B cell (primary cell): ENCODE results near the gene ZBED4. TPM values are rescaled to one million over a fixed set of nuclear protein-coding genes. Genes with fewer than 3 reads are reported as not detected.
A peak's percentile ranks its signal among the peaks of the same experiment; 100 is the strongest.

Experiments
- ATAC-seq: fragments of 200-7000 bp; cut with Tn5 transposase; one replicate; pipeline ENCODE4 v1.10.0; 2021; ENCODE audit warnings: low read depth, mild to moderate bottlenecking, moderate number of reproducible peaks, moderate library complexity
- CTCF ChIA-PET: fragments of 350-600 bp; sonication (Branson Sonifier 250); formaldehyde crosslinking; loops from one replicate; lab custom pipeline; 2021; ENCODE audit warnings: antibody characterized with exemption, inconsistent platforms; lab: Charles Lee
- POLR2A ChIA-PET: fragments of 350-600 bp; sonication (Branson Sonifier 250); formaldehyde crosslinking; loops from one replicate; lab custom pipeline; 2021; ENCODE audit warnings: antibody characterized with exemption; lab: Charles Lee
- DNase-seq: peaks from one replicate; pipeline ENCODE4 v3.0.0; 2013
- H2AFZ ChIP-seq: 2 replicates; pipeline ENCODE4 v1.6.1; 2012; ENCODE audit warnings: mild to moderate bottlenecking, low read depth, low read length; ENCODE audit not compliant: insufficient read depth, poor library complexity, severe bottlenecking
- H3K27ac ChIP-seq, 2 donors: 1 replicate in 1 of 2; 2 replicates in 1 of 2; pipeline ENCODE4 v1.5.1; 2012 to 2013; ENCODE audit warnings: low read length in 2 of 2, mild to moderate bottlenecking in 2 of 2, moderate library complexity in 1 of 2
- H3K27me3 ChIP-seq, 4 experiments: fragments of 200-600 bp in 1 of 4; sonication (generic) in 1 of 4; replicated peaks in 1 of 4; 1 replicate in 2 of 4; 2 replicates in 2 of 4; pipeline versions ENCODE4 v1.6.1 to v1.7.0; 2013 to 2016; ENCODE audit warnings: low read length in 3 of 4, mild to moderate bottlenecking in 2 of 4, mixed read lengths in 1 of 4, moderate library complexity in 1 of 4; ENCODE audit not compliant: insufficient read depth in 4 of 4, control insufficient read depth in 3 of 4; ENCODE audit errors: control extremely low read depth in 1 of 4
- H3K36me3 ChIP-seq, 2 experiments: replicated peaks in 1 of 2; 1 replicate in 1 of 2; 2 replicates in 1 of 2; pipeline versions ENCODE4 v1.6.1 to v1.7.1; 2013; ENCODE audit warnings: low read length in 1 of 2; ENCODE audit not compliant: insufficient read depth in 2 of 2, control insufficient read depth in 1 of 2; ENCODE audit errors: control extremely low read depth in 1 of 2, extremely low read depth in 1 of 2
- H3K4me1 ChIP-seq, 2 donors: fragments of 200-600 bp in 1 of 2; sonication (generic) in 1 of 2; 1 replicate in 1 of 2; 2 replicates in 1 of 2; pipeline versions ENCODE4 v1.5.1 to v1.6.1; 2013 to 2017; ENCODE audit warnings: low read length in 2 of 2; ENCODE audit not compliant: control insufficient read depth in 2 of 2, insufficient read depth in 2 of 2
- H3K4me2 ChIP-seq: replicated peaks from 2 replicates; pipeline ENCODE3; 2012; ENCODE audit warnings: mild to moderate bottlenecking, low read depth, low read length; ENCODE audit not compliant: poor library complexity, severe bottlenecking
- H3K4me3 ChIP-seq, 5 experiments: fragments of 200-600 bp in 1 of 5; sonication (generic) in 1 of 5; 1 replicate in 3 of 5; 2 replicates in 2 of 5; pipeline versions ENCODE4 v1.5.1 to v1.7.0; 2011 to 2016; ENCODE audit warnings: low read length in 4 of 5, mild to moderate bottlenecking in 4 of 5, low read depth in 2 of 5, control low read depth in 1 of 5, moderate library complexity in 1 of 5; ENCODE audit not compliant: insufficient read depth in 1 of 5; ENCODE audit errors: control extremely low read depth in 1 of 5, extremely low read depth in 1 of 5
- H3K79me2 ChIP-seq: fragments of 200-600 bp; sonication (generic); one replicate; pipeline ENCODE4 v1.6.0; 2016; ENCODE audit warnings: low read length; ENCODE audit not compliant: control insufficient read depth, insufficient read depth
- H3K9ac ChIP-seq: fragments of 200-600 bp; sonication (generic); 2 replicates; pipeline ENCODE4 v1.6.1; 2017; ENCODE audit warnings: mild to moderate bottlenecking, low read length, moderate library complexity
- H3K9me3 ChIP-seq, 3 donors: one replicate each; pipeline versions ENCODE4 v1.6.1 to v1.7.1; 2013; ENCODE audit warnings: low read length in 2 of 3; ENCODE audit not compliant: control insufficient read depth in 2 of 3, insufficient read depth in 1 of 3; ENCODE audit errors: control extremely low read depth in 1 of 3
- H4K20me1 ChIP-seq: 2 replicates; pipeline ENCODE4 v1.6.0; 2012; ENCODE audit warnings: mild to moderate bottlenecking, low read length; ENCODE audit not compliant: insufficient read depth, control insufficient read depth, poor library complexity, severe bottlenecking
- H3K27ac Mint-ChIP-seq: one replicate; pipeline ENCODE4 v1.8.0; 2021; ENCODE audit warnings: mixed read lengths
- H3K27me3 Mint-ChIP-seq: one replicate; pipeline ENCODE4 v1.8.0; 2021; ENCODE audit warnings: mixed read lengths
- H3K4me1 Mint-ChIP-seq: one replicate; pipeline ENCODE4 v1.8.0; 2021; ENCODE audit warnings: mixed read lengths
- H3K4me3 Mint-ChIP-seq: one replicate; pipeline ENCODE4 v1.8.0; 2021; ENCODE audit warnings: mixed read lengths
- H3K9me3 Mint-ChIP-seq: one replicate; pipeline ENCODE4 v1.8.0; 2022; ENCODE audit warnings: mixed read lengths; ENCODE audit not compliant: insufficient read depth
- EZH2 ChIP-seq: IDR thresholded peaks from 2 replicates; pipeline ENCODE4 v1.6.1; 2012; ENCODE audit warnings: borderline replicate concordance, low read depth, mild to moderate bottlenecking, moderate library complexity, low read length; ENCODE audit not compliant: insufficient read depth, poor library complexity, severe bottlenecking
- WGBS: methylation state at CpG from one replicate; pipeline ENCODE4 v1.1.5; 2013; ENCODE audit warnings: missing lambda C conversion rate; ENCODE audit not compliant: insufficient coverage; 5-methylcytosine and 5-hydroxymethylcytosine counted together
- intact Hi-C: fragments of 100-400 bp; cut with micrococcal nuclease; formaldehyde crosslinking; loops from one replicate; pipeline ENCODE4 v1.10.0; 2022
- polyA plus RNA-seq: library from polyadenylated mRNA; depleted of rRNA; stranded (reverse); fragments of >200 nt; gene quantifications from 2 replicates; pipeline ENCODE4 v1.2.3, GENCODE V29; 2012
- total RNA-seq, 2 donors: library from RNA; stranded (reverse); fragments of 120-200 nt in 1 of 2; gene quantifications; 1 replicate in 1 of 2; 2 replicates in 1 of 2; pipeline versions ENCODE4 v1.2.3 to v1.2.4, GENCODE V29; 2013 to 2022
- TF ChIP-seq, protein P1 (sequence below): fragments of 200-600 bp; IDR thresholded peaks from one replicate; pipeline ENCODE4 v1.8.0; 2022; ENCODE audit warnings: antibody characterized with exemption, mild to moderate bottlenecking

ZBED4 gene
- total and polyA plus RNA-seq, 2 donors (not counting 1 experiment from before 2014, with no cell fraction given), result 5.9 to 14.6 TPM

- H3K9me3 Mint-ChIP-seq, result no peaks in the 10 kb centered on the region
- Histone ChIP-seq H3K4me2 (no peak overlapping the region), H3K4me3 (no peak overlapping the region), H3K36me3 (peaks cover 8 to 17% of the 10 kb centered on the region in 2 experiments), H3K27me3 (no peaks in the 10 kb centered on the region), H2AFZ (no peak overlapping the region), H3K4me1 (peaks cover 4 to 7% of the 10 kb centered on the region in 2 donors), H3K27ac (no peak overlapping the region), H4K20me1 (peaks cover 49% of the 10 kb centered on the region), H3K9me3 (peaks cover 0 to 8% (median 0%) of the 10 kb centered on the region in 3 donors), H3K9ac (no peak overlapping the region), H3K79me2 (peaks cover 92% of the 10 kb centered on the region)
- H3K27me3 Mint-ChIP-seq, result no peaks in the 10 kb centered on the region
- intact Hi-C loops, result no loop called here
- no peak for DNase-seq
- no peak overlapping the region for H3K4me3 Mint-ChIP-seq
- TF ChIP-seq, protein P1, sequence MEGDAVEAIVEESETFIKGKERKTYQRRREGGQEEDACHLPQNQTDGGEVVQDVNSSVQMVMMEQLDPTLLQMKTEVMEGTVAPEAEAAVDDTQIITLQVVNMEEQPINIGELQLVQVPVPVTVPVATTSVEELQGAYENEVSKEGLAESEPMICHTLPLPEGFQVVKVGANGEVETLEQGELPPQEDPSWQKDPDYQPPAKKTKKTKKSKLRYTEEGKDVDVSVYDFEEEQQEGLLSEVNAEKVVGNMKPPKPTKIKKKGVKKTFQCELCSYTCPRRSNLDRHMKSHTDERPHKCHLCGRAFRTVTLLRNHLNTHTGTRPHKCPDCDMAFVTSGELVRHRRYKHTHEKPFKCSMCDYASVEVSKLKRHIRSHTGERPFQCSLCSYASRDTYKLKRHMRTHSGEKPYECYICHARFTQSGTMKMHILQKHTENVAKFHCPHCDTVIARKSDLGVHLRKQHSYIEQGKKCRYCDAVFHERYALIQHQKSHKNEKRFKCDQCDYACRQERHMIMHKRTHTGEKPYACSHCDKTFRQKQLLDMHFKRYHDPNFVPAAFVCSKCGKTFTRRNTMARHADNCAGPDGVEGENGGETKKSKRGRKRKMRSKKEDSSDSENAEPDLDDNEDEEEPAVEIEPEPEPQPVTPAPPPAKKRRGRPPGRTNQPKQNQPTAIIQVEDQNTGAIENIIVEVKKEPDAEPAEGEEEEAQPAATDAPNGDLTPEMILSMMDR, result no peak
- no peak for TF ChIP-seq EZH2
- ChIA-PET POLR2A (interaction anchor here (0.6 kb wide), 1 partner anchor 18 kb away, joined by 9 read pairs; no protein-coding TSS in a partner anchor), CTCF (no interaction called here)
- H3K4me1 Mint-ChIP-seq, result peaks cover 22% of the 10 kb centered on the region
- 100% methylated on average over 9 of the region's 9 CpGs for WGBS
- no peak for ATAC-seq
- no peak overlapping the region for H3K27ac Mint-ChIP-seq
These were observed 26.2 kb downstream of the ZBED4 start for GRCh38 chr22:49879871-49880270.

DNA sequence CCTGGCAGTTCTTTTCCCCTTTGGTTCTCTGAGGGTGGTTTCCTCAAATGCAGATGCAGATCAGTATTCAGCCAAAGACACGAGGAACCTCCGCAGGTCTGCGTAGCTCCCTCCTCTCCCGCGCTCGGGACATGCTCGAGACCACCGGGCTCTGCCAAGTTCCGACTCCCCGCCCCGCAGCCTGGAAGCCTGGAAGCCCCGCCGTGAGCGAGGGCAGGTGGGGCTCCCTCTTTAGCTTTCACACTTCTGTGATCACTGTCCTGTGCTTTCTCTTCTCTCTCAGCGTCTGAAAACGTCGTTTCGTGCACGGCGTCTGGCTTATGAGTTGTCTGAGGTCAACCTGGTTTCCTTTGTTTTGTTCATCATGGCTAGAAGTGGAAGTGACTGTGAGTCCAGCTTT lies 26.6 kb downstream of the ZBED4 start:
- Histone ChIP-seq H3K4me3 (no peak overlapping the region), H3K9ac (no peak overlapping the region), H3K27ac (no peak overlapping the region), H3K4me2 (peak overlapping the region; percentile 36), H4K20me1 (peaks cover 50% of the 10 kb centered on the region), H3K79me2 (peaks cover 91% of the 10 kb centered on the region), H3K27me3 (no peaks in the 10 kb centered on the region), H3K36me3 (peaks cover 8 to 21% of the 10 kb centered on the region in 2 experiments), H2AFZ (no peak overlapping the region), H3K9me3 (peaks cover 0 to 8% (median 0%) of the 10 kb centered on the region in 3 donors), H3K4me1 (peaks cover 4 to 7% of the 10 kb centered on the region in 2 donors)
- intact Hi-C loops, result no loop called here
- WGBS, result 81% methylated on average over 14 of the region's 20 CpGs
- TF ChIP-seq EZH2, result no peak
- TF ChIP-seq, protein P1, result no peak
- no peaks in the 10 kb centered on the region for H3K27me3 Mint-ChIP-seq
- CTCF ChIA-PET, result no interaction called here
- no peak for DNase-seq
- no peaks in the 10 kb centered on the region for H3K9me3 Mint-ChIP-seq
- no peak overlapping the region for H3K27ac Mint-ChIP-seq
- no peak overlapping the region for H3K4me3 Mint-ChIP-seq
- no peak for ATAC-seq
- POLR2A ChIA-PET, result no interaction called here
- peaks cover 21% of the 10 kb centered on the region for H3K4me1 Mint-ChIP-seq
